ENCODE data around the gene CTU2.

Gene CTU2

GRCh38 chr16:88714420-88715302, 8.4 kb downstream of the CTU2 start:
- no peak for DNase-seq (ENCODE audit: low spot score)

GRCh38 chr16:88715312-88716190, 9.2 kb downstream of the CTU2 start:
- DNase-seq (ENCODE audit: low spot score), result no peak

GRCh38 chr16:88716201-88716600, 9.9 kb downstream of the CTU2 start:
- no peak for DNase-seq (ENCODE audit: low spot score)

GRCh38 chr16:88716601-88717001, 10.3 kb downstream of the CTU2 start:
- DNase-seq (ENCODE audit: low spot score), result no peak

- no peak for DNase-seq (ENCODE audit: low spot score)
These were observed 11.9 kb downstream of the CTU2 start for GRCh38 chr16:88718178-88718577.

- DNase-seq (ENCODE audit: low spot score), result peak; percentile 88
These were observed 13.1 kb downstream of the CTU2 start for GRCh38 chr16:88719267-88719932.

- no peak for DNase-seq (ENCODE audit: low spot score)
These were observed 13.6 kb downstream of the CTU2 start for GRCh38 chr16:88719933-88720296.

- DNase-seq (ENCODE audit: low spot score), result no peak
These were observed 14.2 kb downstream of the CTU2 start for GRCh38 chr16:88720396-88720970.

GRCh38 chr16:88721236-88721635, 14.9 kb downstream of the CTU2 start:
- DNase-seq (ENCODE audit: low spot score), result no peak

GRCh38 chr16:88721815-88722755, 15.8 kb downstream of the CTU2 start:
- no peak for DNase-seq (ENCODE audit: low spot score)

- DNase-seq (ENCODE audit: low spot score), result no peak
These were observed 16.6 kb downstream of the CTU2 start for GRCh38 chr16:88722784-88723506.

- DNase-seq (ENCODE audit: low spot score), result no peak
These were observed 17.2 kb downstream of the CTU2 start for GRCh38 chr16:88723507-88723887.

- DNase-seq (ENCODE audit: low spot score), result no peak
These were observed 17.6 kb downstream of the CTU2 start for GRCh38 chr16:88723911-88724310.

- DNase-seq (ENCODE audit: low spot score), result no peak
These were observed 18.7 kb downstream of the CTU2 start for GRCh38 chr16:88724855-88725555.

- DNase-seq (ENCODE audit: low spot score), result no peak
These were observed 19.5 kb downstream of the CTU2 start for GRCh38 chr16:88725609-88726407.

GRCh38 chr16:88726408-88726749, 20.1 kb downstream of the CTU2 start:
- DNase-seq (ENCODE audit: low spot score), result no peak

- no peak for DNase-seq (ENCODE audit: low spot score)
These were observed 20.7 kb downstream of the CTU2 start for GRCh38 chr16:88726981-88727380.

- no peak for DNase-seq (ENCODE audit: low spot score)
These were observed 21.6 kb downstream of the CTU2 start for GRCh38 chr16:88727871-88728270.
